ENCODE results near the gene KIR2DL3.
"Not testable (repeated sequence)": the region's sequence is repeated elsewhere in the genome, so short reads cannot be mapped to it uniquely, and the experiment has no call there.

Gene KIR2DL3

DNA sequence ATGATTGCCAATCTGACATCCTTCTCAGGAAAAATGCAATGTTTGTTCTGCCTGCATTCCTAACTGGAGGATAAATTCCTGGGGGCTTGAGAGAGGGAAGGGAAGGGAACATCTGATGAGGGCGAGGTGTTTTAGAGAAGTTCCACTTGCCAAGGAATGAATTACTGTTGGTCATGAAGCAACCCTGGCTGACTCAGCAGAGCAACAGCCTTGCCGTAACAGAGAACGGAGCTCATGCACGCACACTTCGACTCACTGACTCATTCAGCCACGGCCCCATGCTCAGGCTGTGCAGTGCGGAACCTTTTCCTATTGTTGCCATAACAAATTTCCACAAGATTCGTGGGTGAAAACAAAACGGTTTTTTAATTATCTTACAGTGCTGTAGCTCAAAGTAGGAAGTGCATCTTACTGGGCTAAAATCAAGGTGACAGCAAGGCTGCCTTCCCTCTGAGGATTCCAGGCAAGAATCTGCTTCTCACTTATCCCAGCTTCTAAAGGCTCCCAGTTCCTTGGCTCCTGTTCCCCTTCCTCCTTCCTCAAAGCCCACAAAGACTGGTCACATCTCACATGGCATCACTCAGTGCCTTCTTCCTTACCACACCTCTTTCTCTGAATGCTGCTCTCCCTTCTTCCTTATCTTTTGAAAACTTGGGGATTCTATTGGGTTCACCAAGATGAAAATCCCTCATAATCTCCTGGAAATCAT, 9.5 kb downstream of the KIR2DL3 start:
- DNase-seq, result peak in 1 of 2 donors; percentile 72

DNA sequence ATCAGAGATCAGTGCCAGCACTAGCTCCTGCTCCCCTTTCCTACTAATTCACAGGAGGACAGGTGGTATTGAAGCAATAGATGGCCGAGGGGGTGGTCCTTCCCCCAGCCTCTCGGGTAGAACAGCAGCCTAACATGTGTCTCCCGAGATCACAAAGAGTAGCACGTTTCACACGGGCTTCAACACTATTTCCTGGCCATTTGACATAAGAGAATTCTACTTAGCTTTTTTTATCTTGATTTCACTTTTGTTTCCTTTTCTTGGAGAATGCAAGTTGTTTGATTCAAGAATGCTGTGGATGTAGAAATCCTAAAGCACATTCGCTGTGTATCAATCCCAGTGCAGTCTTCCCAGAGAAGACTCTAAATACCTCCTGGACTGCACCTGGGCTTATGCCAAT, 12.0 kb downstream of the KIR2DL3 start:
- DNase-seq, result not testable (repeated sequence)

DNA sequence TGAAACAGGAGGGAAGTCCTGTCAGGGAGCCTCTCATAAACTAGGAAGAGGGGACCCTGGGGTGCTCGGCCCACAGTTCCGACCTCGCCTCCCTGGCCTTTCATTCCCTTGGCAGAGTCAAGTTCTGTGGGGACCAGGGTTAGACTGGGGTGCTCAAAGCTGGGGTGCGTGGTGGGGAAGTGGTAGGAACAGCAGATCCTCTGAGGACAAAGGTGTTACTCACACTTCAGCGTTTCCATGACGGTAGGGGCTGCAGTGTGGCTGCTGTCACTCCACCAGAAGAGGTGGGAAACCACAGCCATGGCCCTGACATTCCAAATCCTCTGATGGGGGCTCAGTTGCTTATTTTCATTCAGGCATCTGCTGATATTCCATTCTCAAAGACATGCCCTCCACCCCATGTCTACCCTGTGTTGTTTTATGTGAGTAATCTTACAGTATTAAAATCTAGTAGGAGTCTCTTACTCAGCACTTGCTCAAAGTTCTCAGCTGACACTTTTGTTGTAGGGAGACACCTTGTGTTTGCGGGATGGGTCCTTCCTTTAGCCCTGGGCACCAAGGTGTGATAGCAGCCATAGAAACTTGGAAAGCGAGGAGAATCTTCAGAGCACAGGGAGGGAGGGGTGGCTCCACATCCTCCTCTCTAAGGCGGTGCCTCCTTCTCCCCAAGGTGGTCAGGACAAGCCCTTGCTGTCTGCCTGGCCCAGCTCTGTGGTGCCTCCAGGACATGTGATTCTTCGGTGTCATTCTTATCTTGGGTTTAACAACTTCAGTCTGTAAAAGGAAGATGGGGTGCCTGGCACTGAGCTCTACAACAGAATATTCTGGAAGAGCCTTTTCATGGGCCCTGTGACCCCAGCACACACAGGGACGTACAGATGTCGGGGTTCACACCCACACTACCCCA, 18.1 kb downstream of the KIR2DL3 start:
- not testable (repeated sequence) for DNase-seq

DNA sequence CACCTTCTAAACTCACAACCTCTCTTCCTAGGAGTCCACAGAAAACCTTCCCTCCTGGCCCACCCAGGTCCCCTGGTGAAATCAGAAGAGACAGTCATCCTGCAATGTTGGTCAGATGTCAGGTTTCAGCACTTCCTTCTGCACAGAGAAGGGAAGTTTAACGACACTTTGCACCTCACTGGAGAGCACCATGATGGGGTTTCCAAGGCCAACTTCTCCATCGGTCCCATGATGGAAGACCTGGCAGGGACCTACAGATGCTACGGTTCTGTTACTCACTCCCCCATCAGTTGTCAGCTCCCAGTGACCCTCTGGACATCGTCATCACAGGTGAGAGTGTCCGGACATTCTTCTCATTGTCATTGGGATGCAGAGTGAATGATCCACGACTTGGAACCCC, 20.3 kb downstream of the KIR2DL3 start:
- DNase-seq, result not testable (repeated sequence)

DNA sequence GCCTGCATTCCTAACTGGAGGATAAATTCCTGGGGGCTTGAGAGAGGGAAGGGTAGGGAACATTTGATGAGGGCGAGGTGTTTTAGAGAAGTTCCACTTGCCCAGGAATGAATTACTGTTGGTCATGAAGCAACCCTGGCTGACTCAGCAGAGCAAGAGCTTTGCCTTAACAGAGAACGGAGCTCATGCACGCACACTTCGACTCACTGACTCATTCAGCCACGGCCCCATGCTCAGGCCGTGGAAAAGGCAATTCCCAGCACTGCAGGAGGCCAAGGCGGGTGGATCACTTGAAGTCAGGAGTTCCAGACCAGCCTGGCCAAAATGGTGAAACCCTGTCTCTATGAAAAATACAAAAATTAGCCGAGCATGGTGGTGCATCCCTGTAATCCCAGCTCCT, 25.9 kb downstream of the KIR2DL3 start:
- DNase-seq, result peak in 1 of 2 donors; percentile 60

DNA sequence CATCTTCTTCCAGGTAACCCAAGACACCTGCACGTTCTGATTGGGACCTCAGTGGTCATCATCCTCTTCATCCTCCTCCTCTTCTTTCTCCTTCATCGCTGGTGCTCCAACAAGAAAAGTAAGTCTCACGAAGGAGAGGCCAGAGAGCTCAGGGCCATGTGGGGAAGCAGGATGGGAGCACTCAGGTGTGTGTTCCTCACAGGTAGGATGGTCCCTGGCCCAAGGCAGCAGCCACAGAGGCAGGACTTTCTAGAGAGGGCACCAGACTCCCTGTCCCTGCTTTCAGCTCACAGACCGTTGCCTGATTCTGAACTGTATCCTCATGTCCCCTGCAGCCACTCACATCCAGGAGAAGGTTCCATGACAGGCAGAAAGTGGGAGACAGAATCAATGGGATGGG, 28.2 kb downstream of the KIR2DL3 start:
- not testable (repeated sequence) for DNase-seq

DNA sequence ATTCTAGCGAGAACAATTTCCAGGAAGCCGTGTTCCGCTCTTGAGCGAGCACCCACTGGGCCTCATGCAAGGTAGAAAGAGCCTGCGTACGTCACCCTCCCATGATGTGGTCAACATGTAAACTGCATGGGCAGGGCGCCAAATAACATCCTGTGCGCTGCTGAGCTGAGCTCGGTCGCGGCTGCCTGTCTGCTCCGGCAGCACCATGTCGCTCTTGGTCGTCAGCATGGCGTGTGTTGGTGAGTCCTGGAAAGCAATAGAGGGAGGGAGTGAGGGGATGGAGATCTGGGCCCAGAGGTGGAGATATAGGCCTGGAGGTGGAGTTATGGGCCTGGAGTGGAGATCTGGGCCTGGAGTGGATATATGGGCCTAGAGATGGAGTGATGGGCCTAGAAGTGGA, 31.3 kb downstream of the KIR2DL3 start, which contains the start of gene KIR2DL1:
KIR2DL1 (plus strand) TSS at position 148 of the 400 bp plus-strand sequence; CDS start at position 206, 58 bp downstream.
- not testable (repeated sequence) for DNase-seq

DNA sequence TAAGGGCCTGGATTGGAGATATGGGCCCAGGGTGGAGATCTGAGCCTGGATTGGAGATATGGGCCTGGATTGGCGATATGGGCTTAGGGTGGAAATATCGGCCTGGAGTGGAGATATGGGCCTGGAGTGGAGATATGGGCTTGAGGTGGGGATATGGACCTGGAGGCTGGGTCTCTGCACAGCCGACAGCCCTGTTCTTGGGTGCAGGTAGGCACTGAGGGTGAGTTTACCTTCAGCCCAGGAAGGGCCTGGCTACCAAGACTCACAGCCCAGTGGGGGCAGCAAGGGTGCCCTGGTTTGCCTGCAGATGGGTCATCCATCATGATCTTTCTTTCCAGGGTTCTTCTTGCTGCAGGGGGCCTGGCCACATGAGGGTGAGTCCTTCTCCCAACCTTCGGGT, 32.2 kb downstream of the KIR2DL3 start:
- DNase-seq, result not testable (repeated sequence)

DNA sequence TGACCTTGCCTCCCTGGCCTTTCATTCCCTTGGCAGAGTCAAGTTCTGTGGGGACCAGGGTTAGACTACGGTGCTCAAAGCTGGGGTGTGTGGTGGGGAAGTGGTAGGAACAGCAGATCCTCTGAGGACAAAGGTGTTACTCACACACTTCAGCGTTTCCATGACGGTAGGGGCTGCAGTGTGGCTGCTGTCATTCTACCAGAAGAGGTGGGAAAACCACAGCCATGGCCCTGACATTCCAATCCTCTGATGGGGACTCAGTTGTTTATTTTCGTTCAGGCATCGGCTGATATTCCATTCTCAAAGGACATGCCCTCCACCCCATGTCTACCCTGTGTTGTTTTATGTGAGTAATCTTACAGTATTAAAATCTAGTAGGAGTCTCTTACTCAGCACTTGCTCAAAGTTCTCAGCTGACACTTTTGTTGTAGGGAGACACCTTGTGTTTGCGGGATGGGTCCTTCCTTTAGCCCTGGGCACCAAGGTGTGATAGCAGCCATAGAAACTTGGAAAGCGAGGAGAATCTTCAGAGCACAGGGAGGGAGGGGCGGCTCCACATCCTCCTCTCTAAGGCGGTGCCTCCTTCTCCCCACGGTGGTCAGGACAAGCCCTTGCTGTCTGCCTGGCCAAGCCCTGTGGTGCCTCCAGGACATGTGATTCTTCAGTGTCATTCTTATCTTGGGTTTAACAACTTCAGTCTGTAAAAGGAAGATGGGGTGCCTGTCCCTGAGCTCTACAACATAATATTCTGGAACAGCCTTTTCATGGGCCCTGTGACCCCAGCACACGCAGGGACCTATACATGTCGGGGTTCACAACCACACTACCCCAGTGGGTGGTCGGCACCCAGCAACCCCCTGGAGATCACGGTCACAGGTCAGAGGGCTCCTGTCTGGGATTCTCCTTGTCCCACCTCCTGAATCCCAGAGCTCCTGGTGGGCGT, 33.0 kb downstream of the KIR2DL3 start:
- not testable (repeated sequence) for DNase-seq

DNA sequence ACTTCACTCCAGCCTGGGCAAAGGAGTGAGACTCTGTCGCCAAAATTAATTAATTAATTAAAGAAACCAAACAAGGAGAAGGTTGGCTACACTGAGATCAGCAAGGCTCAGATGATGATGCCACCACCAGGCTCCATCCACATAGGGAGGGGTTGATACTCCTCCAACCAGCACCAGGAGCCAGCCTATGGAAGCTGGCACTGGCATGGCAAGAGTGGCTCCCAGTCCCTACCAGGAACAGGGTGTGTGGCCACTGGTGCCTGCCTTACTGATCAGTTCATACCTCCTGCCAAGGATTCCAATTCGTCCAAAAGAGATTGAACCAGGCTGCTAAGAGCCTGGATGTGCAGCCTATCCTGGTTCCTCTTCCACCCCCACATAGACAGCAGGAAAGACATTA, 34.4 kb downstream of the KIR2DL3 start:
- DNase-seq, result not testable (repeated sequence)

DNA sequence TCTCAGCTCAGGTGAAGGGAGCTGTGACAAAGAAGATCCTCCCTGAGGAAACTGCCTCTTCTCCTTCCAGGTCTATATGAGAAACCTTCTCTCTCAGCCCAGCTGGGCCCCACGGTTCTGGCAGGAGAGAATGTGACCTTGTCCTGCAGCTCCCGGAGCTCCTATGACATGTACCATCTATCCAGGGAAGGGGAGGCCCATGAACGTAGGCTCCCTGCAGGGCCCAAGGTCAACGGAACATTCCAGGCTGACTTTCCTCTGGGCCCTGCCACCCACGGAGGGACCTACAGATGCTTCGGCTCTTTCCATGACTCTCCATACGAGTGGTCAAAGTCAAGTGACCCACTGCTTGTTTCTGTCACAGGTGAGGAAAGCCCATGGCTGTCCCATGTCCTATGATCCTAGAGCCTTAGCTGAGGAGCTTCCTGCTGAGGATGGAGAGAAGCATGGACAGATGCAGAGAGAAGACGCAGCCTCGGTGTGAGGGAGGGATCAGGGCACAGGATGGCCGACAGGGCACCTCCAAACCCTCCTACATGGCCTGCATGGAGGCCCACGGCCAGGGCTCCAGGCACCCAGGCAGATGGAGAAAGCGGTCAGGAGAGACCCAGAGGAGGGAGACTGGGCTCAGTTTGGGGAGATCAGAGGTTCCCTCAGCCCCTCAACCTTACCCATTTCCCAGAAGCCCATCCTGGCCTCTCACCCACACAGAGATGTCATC, 36.9 kb downstream of the KIR2DL3 start:
- DNase-seq, result not testable (repeated sequence)

DNA sequence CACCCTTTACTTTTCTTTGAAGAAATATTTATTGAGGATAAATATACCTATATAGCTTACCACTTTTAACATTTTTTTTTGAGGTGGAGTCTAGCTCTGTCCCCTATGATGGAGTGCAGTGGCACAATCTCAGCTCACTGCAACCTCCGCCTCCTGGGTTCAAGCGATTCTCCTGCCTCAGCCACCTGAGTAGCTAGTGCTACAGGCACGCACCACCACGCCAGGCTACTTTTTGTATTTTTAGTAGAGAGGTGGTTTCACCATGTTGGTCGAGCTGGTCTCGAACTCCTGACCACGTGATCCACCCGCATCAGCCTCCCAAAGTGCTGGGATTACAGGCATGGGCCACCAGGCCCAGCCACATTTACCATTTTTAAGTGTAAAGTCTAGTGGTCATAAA, 37.5 kb downstream of the KIR2DL3 start:
- not testable (repeated sequence) for DNase-seq

DNA sequence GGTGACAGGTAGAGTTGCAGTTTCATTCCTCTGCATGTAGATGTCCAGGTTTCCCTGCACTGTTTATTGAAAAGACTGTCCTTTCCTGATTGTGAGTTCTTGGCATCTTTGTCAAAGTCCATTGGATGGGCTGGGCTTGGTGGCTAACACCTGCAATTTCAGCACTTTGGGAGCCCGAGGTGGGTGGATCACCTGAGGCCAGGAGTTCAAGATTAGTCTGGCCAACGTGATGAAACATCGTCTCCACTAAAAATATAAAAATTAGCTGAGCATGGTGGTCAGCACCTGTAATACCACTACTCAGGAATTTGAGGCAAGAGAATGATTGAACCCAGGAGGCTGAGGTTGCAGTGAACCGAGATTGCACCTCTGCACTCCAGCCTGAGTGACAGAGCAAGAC, 39.5 kb downstream of the KIR2DL3 start:
- not testable (repeated sequence) for DNase-seq

DNA sequence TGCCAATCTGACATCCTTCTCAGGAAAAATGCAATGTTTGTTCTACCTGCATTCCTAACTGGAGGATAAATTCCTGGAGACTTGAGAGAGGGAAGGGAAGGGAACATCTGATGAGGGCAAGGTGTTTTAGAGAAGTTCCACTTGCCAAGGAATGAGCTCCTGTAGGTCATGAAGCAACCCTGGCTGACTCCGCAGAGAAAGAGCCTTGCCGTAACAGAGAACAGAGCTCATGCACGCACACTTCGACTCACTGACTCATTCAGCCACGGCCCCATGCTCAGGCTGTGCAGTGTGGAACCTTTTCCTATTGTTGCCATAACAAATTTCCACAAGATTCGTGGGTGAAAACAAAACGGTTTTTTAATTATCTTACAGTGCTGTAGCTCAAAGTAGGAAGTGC, 40.6 kb downstream of the KIR2DL3 start:
- peak in 1 of 2 donors; percentile 53 for DNase-seq

DNA sequence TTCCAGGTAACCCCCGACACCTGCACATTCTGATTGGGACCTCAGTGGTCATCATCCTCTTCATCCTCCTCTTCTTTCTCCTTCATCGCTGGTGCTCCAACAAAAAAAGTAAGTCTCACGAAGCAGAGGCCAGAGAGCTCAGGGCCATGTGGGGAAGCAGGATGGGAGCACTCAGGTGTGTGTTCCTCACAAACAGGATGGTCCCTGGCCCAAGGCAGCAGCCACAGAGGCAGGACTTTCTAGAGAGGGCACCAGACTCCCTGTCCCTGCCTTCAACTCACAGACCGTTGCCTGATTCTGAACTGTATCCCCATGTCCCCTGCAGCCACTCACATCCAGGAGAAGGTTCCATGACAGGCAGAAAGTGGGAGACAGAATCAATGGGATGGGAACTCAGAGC, 44.6 kb downstream of the KIR2DL3 start:
- DNase-seq, result not testable (repeated sequence)

DNA sequence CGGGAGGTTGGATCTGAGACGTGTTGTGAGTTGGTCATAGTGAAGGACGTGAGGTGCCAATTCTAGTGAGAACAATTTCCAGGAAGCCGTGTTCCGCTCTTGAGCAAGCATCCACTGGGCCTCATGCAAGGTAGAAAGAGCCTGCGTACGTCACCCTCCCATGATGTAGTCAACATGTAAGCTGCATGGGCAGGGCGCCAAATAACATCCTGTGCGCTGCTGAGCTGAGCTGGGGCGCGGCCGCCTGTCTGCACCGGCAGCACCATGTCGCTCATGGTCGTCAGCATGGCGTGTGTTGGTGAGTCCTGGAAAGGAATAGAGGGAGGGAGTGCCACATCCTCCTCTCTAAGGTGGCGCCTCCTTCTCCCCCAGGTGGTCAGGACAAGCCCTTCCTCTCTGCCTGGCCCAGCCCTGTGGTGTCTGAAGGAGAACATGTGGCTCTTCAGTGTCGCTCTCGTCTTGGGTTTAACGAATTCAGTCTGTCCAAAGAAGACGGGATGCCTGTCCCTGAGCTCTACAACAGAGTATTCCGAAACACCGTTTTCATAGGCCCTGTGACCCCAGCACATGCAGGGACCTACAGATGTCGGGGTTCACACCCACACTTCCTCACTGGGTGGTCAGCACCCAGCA, 47.9 kb downstream of the KIR2DL3 start:
- DNase-seq, result not testable (repeated sequence)

DNA sequence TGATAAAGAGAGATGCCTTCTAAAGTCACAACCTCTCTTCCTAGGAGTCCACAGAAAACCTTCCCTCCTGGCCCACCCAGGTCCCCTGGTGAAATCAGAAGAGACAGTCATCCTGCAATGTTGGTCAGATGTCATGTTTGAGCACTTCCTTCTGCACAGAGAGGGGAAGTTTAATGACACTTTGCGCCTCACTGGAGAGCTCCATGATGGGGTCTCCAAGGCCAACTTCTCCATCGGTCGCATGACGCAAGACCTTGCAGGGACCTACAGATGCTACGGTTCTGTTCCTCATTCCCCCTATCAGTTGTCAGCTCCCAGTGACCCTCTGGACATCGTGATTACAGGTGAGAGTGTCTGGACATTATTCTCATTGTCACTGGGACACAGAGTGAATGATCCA, 49.8 kb downstream of the KIR2DL3 start:
- DNase-seq, result peak in 1 of 2 donors; percentile 51

DNA sequence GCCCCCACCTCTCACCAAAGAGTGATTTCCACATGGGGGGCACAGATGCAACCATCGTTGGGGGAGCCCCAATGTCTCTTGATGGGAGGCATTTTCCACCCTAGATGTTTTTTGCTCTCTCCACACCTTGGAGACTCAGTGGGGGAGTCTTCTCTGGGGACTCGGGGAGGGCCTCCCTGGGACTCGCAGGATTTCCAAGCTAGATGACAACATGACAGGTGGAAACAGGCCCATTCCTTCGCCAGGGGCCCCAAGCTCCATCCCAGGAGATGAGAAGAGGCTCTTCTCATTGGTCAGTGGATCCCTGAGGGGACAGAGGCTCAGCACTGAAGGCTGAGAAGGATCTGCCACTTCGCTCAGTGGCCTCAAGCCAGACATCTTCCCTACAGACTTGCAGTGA, 52.4 kb downstream of the KIR2DL3 start:
- DNase-seq, result no peak

DNA sequence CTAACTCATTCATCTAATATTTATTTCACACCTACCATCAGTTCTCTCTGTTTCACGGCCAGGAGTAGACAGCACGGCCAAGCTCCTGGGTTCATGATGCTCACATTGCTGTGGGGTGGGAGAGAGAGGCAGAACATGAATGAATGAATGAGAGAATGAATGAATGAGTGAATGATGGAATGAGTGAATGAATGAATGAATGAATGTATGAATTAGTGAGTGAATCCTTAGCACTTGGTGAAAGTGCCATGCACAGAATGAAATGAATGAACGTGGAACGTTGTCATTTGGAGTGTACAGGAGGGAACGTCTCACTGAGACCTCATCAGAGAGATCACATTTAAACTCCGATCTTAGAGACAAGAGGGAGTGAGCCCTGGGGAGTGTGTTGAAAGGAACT, 53.2 kb downstream of the KIR2DL3 start:
- no peak for DNase-seq

DNA sequence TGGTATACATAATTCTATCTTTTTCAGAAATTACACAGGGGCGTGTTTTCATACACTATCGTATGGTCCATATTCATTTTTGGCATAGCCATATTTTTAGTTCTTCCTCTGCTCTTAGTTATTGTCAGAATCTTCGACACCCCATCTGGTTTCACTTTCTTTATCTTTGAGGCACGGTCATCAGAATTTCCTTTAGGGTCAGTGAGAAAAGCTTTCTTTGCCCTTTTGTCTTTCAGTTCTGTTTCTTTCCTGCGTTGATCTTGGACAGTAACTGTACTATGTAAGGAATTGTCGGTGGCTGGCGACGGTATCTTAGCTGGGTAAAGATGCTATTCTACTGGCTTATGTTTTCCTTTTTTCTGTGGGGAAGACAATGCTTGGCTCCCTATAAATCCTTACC, 54.5 kb downstream of the KIR2DL3 start:
- DNase-seq, result peak in 1 of 2 donors; percentile 19

DNA sequence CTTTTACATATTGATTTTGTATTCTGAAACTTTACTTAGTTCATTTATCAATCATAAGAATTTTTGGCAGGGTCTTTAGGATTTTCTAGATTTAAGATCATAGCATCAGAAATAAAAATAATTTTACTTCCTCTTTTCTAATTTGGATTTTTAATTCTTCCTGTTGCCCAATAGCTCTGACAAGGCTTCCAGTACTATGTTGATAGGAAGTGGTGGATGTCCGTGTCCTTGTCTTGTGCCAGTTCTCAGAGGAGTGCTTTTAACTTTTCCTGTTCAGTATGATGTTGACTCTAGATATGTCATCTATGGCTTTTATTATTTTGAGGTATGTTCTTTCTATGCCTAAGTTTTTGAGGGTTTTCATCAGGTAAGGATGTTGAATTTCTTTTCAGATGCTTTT, 57.4 kb downstream of the KIR2DL3 start:
- no peak for DNase-seq
